Measurements from ENCODE around the gene IFNL2. TPM values are rescaled to one million over a fixed set of nuclear protein-coding genes. Genes with fewer than 3 reads are reported as not detected.

The IFNL2 gene
- total and polyA plus RNA-seq, 2 of the 4 experiments (the other 2 are of a cell fraction): not detected

- no peaks in the 10 kb centered on the region; the same call in 1 of the 2 replicates for H3K9me3 ChIP-seq (ENCODE audit: control insufficient read depth, insufficient read depth, low read length)
- ChIA-PET CTCF (no interaction called here), POLR2A (ENCODE audit: unreplicated experiment) (no interaction called here)
- H2AK9ac ChIP-seq (replicated peaks; ENCODE audit: low read depth, low read length, poor library complexity): no peak overlapping the region
- H3K18ac ChIP-seq (ENCODE audit: low read depth, low read length): no peak overlapping the region
- no peak overlapping the region for H4K8ac ChIP-seq (ENCODE audit: low read depth in 2 of 2, low read length in 2 of 2)
- TF ChIP-seq CTCF (conservative IDR thresholded peaks at IDR 0.05; ENCODE audit: low read depth, low read length): no peak
- TF ChIP-seq MAZ (IDR thresholded peaks at IDR 0.05; ENCODE audit: borderline replicate concordance, low read depth, low read length): no peak
- no peak for TF ChIP-seq POLR2A (IDR thresholded peaks at IDR 0.05; ENCODE audit: low read depth, low read length)
- TF ChIP-seq RFX5 (IDR thresholded peaks at IDR 0.05; ENCODE audit: low read depth, low read length): no peak
- no peak for TF ChIP-seq CHD1 (IDR thresholded peaks at IDR 0.05; ENCODE audit: low read depth, low read length)
- no peak for TF ChIP-seq FOS (IDR thresholded peaks at IDR 0.05; ENCODE audit: low read depth, low read length)
- TF ChIP-seq CEBPB (IDR thresholded peaks at IDR 0.05; ENCODE audit: low read depth, low read length): no peak
- no peak for TF ChIP-seq RCOR1 (IDR thresholded peaks at IDR 0.05; ENCODE audit: insufficient replicate concordance, low read length)
- no peak for TF ChIP-seq SMC3 (IDR thresholded peaks at IDR 0.05; ENCODE audit: low read depth, low read length)
- no peak for TF ChIP-seq MXI1 (IDR thresholded peaks at IDR 0.05; ENCODE audit: borderline replicate concordance, low read depth, low read length)
- TF ChIP-seq BHLHE40 (IDR thresholded peaks at IDR 0.05; ENCODE audit: low read depth, low read length): no peak
- TF ChIP-seq NFE2L2 (IDR thresholded peaks at IDR 0.05; ENCODE audit: low read depth, low read length): no peak
- no peak for TF ChIP-seq MAFK (IDR thresholded peaks at IDR 0.05; ENCODE audit: low read depth, low read length)
- TF ChIP-seq USF2 (IDR thresholded peaks at IDR 0.05; ENCODE audit: low read depth, low read length): no peak
- TF ChIP-seq ELK1 (IDR thresholded peaks at IDR 0.05; ENCODE audit: borderline replicate concordance, low read depth, low read length): no peak
- TF ChIP-seq RAD21 (IDR thresholded peaks at IDR 0.05; ENCODE audit: low read length): no peak
- BruUV-seq (replicated peaks): no TSS peak
- no peak overlapping the region for H4K5ac ChIP-seq (ENCODE audit: low read depth, low read length)
- no peak overlapping the region for H2AFZ ChIP-seq (replicated peaks; ENCODE audit: low read length, poor library complexity)
- no peak overlapping the region for H3K27ac ChIP-seq (ENCODE audit: insufficient read depth, low read length)
- H2BK120ac ChIP-seq (ENCODE audit: low read depth, low read length): no peak overlapping the region
- DNase-seq (no peak), ATAC-seq (ENCODE audit: low read depth) (no peak)
- H3K23ac ChIP-seq (ENCODE audit: low read depth, low read length): no peak overlapping the region
- H3K4me3 ChIP-seq (ENCODE audit: insufficient read depth, low read depth, low read length): no peak overlapping the region
- no peak overlapping the region for H3K9ac ChIP-seq (ENCODE audit: low read depth, low read length)
- H3K4me2 ChIP-seq (ENCODE audit: low read depth, low read length): no peak overlapping the region
- WGBS, 2 experiments (ENCODE audit: extremely low coverage in 2 of 2, insufficient read length in 1 of 2): no CpG with 5 or more reads among the region's 5 CpGs
- intact Hi-C loops (cut with micrococcal nuclease) (no loop called here), in situ Hi-C loops (cut with MboI; ENCODE audit: low sequenced_read_pairs) (no loop called here), dilution Hi-C loops (cut with HindIII; ENCODE audit: low sequenced_read_pairs, unreplicated experiment) (no loop called here)
- H3K14ac ChIP-seq (replicated peaks; ENCODE audit: low read depth, low read length): no peak overlapping the region
- H3K56ac ChIP-seq (ENCODE audit: extremely low read depth, insufficient read depth, low read length): no peak overlapping the region
- H4K91ac ChIP-seq (ENCODE audit: insufficient read depth, low read depth, low read length): no peak overlapping the region
- H3K36me3 ChIP-seq (ENCODE audit: control insufficient read depth, insufficient read depth, low read length): no peaks in the 10 kb centered on the region
- no peaks in the 10 kb centered on the region for H3K4me1 ChIP-seq (ENCODE audit: control insufficient read depth, insufficient read depth, low read length)
- no peak overlapping the region for H3K4ac ChIP-seq (ENCODE audit: low read depth, low read length)
- no peak overlapping the region for H2BK5ac ChIP-seq (ENCODE audit: low read depth, low read length, poor library complexity, severe bottlenecking)
- H2AK5ac ChIP-seq (ENCODE audit: low read depth, low read length): no peak overlapping the region
- H2BK15ac ChIP-seq (ENCODE audit: low read depth, low read length): no peak overlapping the region
- no peaks in the 10 kb centered on the region for H4K20me1 ChIP-seq (ENCODE audit: insufficient read depth, low read length)
- H3K9me1 ChIP-seq (ENCODE audit: insufficient read depth, low read length): no peaks in the 10 kb centered on the region
- no peak overlapping the region for H2BK20ac ChIP-seq (ENCODE audit: low read depth, low read length)
- no peaks in the 10 kb centered on the region for H3K79me1 ChIP-seq (ENCODE audit: low read depth in 1 of 2, low read length in 2 of 2)
- peaks cover 15% of the 10 kb centered on the region for H3K27me3 ChIP-seq (ENCODE audit: control insufficient read depth, insufficient read depth, low read length)
These were observed 8.5 kb downstream of the IFNL2 start for GRCh38 chr19:39276740-39277139.
